Vagina (tissue), 2 donors: Measurements from ENCODE around the gene KHNYN. TPM values are rescaled to one million over a fixed set of nuclear protein-coding genes. Genes with fewer than 3 reads are reported as not detected.

Source experiments
- DNase-seq, 2 donors: peaks; one replicate each; pipeline ENCODE4 v3.0.0-alpha.2; 2017; ENCODE audit errors: extremely low spot score in 2 of 2
- H3K27ac ChIP-seq: fragments of 200-600 bp; sonication (generic); one replicate; pipeline ENCODE4 v1.5.1; 2019
- H3K27me3 ChIP-seq: fragments of 200-600 bp; sonication (generic); one replicate; pipeline ENCODE4 v1.5.1; 2019
- H3K36me3 ChIP-seq, 2 donors: fragments of 200-600 bp; sonication (generic); one replicate each; pipeline ENCODE4 v1.5.1; 2017 to 2019
- H3K4me1 ChIP-seq: fragments of 200-600 bp; sonication (generic); one replicate; pipeline ENCODE4 v1.5.1; 2019
- H3K4me3 ChIP-seq, 2 donors: fragments of 200-600 bp; sonication (generic); 1 replicate in 1 of 2; 2 replicates in 1 of 2; pipeline ENCODE4 v1.5.1; 2016 to 2019
- H3K9me3 ChIP-seq: fragments of 200-600 bp; sonication (generic); one replicate; pipeline ENCODE4 v1.5.1; 2019
- CTCF ChIP-seq, 3 experiments: fragments of 450-650 bp in 2 of 3; fragments of 200-600 bp in 1 of 3; sonication (generic) in 1 of 3; IDR thresholded peaks; one replicate each; pipeline ENCODE4 v1.5.1; 2017 to 2019; ENCODE audit warnings: antibody characterized with exemption in 3 of 3, mild to moderate bottlenecking in 2 of 3, moderate library complexity in 2 of 3
- POLR2A ChIP-seq, 2 donors: fragments of 450-650 bp; IDR thresholded peaks; one replicate each; pipeline ENCODE4 v1.6.1; 2017; ENCODE audit warnings: antibody characterized with exemption in 2 of 2, mild to moderate bottlenecking in 2 of 2, moderate library complexity in 2 of 2
- POLR2AphosphoS5 ChIP-seq, 2 donors: sonication (generic); formaldehyde crosslinking; IDR thresholded peaks; one replicate each; pipeline ENCODE4 v1.9.0; 2017; ENCODE audit warnings: antibody characterized with exemption in 2 of 2, mild to moderate bottlenecking in 2 of 2, low read depth in 1 of 2; ENCODE audit not compliant: insufficient read depth in 1 of 2
- intact Hi-C: fragments of 100-400 bp; cut with DNase I; formaldehyde crosslinking; loops from one replicate; pipeline ENCODE4 v1.15.1; 2023
- total RNA-seq: library from RNA; depleted of rRNA; stranded (reverse); fragments of >200 nt; gene quantifications from one replicate; pipeline ENCODE4 v1.2.3, GENCODE V29; 2016

Gene KHNYN
- total RNA-seq, 1 donor from 2014 or later, result 41.7 TPM

DNA sequence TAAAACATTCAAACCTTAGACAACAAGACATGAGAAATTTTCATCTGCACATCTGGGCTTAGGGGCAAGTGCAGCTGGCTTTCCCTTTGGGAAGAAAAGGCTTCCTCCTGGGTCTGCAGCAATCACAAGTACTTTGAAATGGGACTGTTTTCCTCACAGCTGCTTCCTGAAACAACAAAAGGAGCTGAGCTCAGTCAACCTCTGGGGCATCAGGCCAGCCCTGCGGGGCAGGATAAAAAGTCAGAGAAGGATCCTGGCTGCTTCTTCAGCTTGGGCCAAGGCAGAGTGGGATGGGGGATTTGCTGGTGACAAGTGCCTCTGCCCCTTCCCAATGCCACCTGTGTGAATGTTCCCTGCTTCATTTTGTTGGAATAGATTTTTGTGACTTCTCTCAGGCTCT, 29.0 kb downstream of the KHNYN start:
- intact Hi-C loops, result no loop called here
- no peak overlapping the region for H3K4me3 ChIP-seq
- H3K27me3 ChIP-seq, result no peaks in the 10 kb centered on the region
- H3K4me1 ChIP-seq, result no peaks in the 10 kb centered on the region
- no peak for DNase-seq
- no peak overlapping the region for H3K27ac ChIP-seq
- no peaks in the 10 kb centered on the region for H3K9me3 ChIP-seq
- no peaks in the 10 kb centered on the region for H3K36me3 ChIP-seq
- TF ChIP-seq CTCF (IDR thresholded peaks at IDR 0.05) (no peak), POLR2A (IDR thresholded peaks at IDR 0.05) (no peak), POLR2AphosphoS5 (IDR thresholded peaks at IDR 0.05; ENCODE audit: insufficient read depth in 1 of 2, low read depth in 1 of 2) (no peak)

DNA sequence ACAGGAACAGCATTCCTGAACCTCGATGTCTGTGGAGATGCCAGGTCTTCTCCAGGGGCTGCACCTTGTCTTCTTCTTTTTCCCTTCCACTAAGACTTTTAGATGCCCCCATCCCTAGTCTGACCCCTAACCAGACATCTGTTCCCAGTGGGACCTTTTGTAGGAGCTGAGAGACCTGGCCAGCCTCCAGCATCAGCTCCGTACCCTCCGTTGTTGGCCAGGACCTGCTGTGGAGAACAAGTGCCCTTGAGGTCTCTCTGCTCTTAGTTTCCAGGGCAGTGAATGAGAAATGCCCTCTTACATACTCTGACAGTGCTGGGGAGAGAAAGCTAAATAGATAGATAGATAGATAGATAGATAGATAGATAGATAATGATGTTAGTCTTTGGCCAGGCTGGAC, 29.6 kb downstream of the KHNYN start:
- H3K4me1 ChIP-seq, result no peaks in the 10 kb centered on the region
- H3K9me3 ChIP-seq, result no peaks in the 10 kb centered on the region
- H3K4me3 ChIP-seq, result no peak overlapping the region
- DNase-seq, result no peak
- no peaks in the 10 kb centered on the region for H3K36me3 ChIP-seq
- H3K27me3 ChIP-seq, result no peaks in the 10 kb centered on the region
- TF ChIP-seq POLR2AphosphoS5 (IDR thresholded peaks at IDR 0.05; ENCODE audit: insufficient read depth in 1 of 2, low read depth in 1 of 2) (no peak), POLR2A (IDR thresholded peaks at IDR 0.05) (no peak), CTCF (IDR thresholded peaks at IDR 0.05) (no peak)
- no peak overlapping the region for H3K27ac ChIP-seq
- intact Hi-C loops, result no loop called here

- Histone ChIP-seq H3K4me1 (no peaks in the 10 kb centered on the region), H3K9me3 (no peaks in the 10 kb centered on the region), H3K4me3 (no peak overlapping the region), H3K27me3 (no peaks in the 10 kb centered on the region), H3K27ac (no peak overlapping the region), H3K36me3 (no peaks in the 10 kb centered on the region)
- intact Hi-C loops, result no loop called here
- no peak for DNase-seq
- TF ChIP-seq POLR2A (IDR thresholded peaks at IDR 0.05) (no peak), POLR2AphosphoS5 (IDR thresholded peaks at IDR 0.05; ENCODE audit: insufficient read depth in 1 of 2, low read depth in 1 of 2) (no peak), CTCF (IDR thresholded peaks at IDR 0.05) (no peak)
Measured at GRCh38 chr14:24461336-24461735, 31.6 kb downstream of the KHNYN start.

- no peak for DNase-seq
- Histone ChIP-seq H3K9me3 (no peaks in the 10 kb centered on the region), H3K36me3 (no peaks in the 10 kb centered on the region), H3K4me1 (no peaks in the 10 kb centered on the region), H3K27ac (no peak overlapping the region), H3K27me3 (no peaks in the 10 kb centered on the region), H3K4me3 (no peak overlapping the region)
- TF ChIP-seq POLR2AphosphoS5 (IDR thresholded peaks at IDR 0.05; ENCODE audit: insufficient read depth in 1 of 2, low read depth in 1 of 2) (no peak), CTCF (IDR thresholded peaks at IDR 0.05) (no peak), POLR2A (IDR thresholded peaks at IDR 0.05) (no peak)
- intact Hi-C loops, result no loop called here
Measured at GRCh38 chr14:24463017-24463883, 33.5 kb downstream of the KHNYN start.
